NAMALWA (cell line): ENCODE results near the gene CALCOCO2.
A peak's percentile ranks its signal among the peaks of the same experiment; 100 is the strongest.

Source experiments
- DNase-seq: peaks from one replicate; pipeline ENCODE4 v3.0.0-alpha.2; 2015; ENCODE audit warnings: low spot score

Gene CALCOCO2

DNA sequence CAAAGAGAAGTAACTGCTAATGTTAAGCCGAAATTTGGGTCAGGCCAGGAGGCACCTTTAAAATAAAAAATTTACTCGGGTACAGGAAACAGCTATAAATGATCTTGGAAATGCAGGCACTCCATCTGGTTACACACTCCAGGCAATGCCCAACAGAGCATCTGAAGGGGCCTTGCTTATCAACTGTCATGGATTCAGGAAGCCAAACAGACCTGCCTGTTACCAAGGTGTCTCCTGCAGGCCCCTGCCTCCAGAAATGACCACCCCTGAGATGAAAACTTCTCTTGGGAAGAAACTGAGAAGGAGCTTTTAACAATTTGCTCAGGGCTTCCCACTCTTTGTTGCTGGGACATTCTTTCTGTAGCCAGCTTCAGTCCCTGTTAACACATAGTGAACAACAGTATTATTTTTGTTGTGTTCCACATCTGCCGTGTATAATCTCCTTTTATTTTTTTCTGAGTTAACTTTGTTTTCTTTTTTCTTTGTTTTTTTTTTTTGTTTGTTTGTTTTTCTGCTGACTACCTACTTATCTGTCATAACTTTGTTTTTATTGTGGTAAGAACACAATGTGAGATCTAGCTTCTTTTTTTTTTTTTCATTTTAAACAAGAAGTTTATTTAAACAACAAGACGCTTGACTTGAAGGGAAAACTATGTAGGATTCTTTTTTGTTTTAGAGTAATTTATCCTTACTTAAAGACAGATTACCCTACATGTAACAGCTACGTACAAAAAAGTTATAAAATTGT, 43.0 kb downstream of the CALCOCO2 start:
- DNase-seq, result no peak

DNA sequence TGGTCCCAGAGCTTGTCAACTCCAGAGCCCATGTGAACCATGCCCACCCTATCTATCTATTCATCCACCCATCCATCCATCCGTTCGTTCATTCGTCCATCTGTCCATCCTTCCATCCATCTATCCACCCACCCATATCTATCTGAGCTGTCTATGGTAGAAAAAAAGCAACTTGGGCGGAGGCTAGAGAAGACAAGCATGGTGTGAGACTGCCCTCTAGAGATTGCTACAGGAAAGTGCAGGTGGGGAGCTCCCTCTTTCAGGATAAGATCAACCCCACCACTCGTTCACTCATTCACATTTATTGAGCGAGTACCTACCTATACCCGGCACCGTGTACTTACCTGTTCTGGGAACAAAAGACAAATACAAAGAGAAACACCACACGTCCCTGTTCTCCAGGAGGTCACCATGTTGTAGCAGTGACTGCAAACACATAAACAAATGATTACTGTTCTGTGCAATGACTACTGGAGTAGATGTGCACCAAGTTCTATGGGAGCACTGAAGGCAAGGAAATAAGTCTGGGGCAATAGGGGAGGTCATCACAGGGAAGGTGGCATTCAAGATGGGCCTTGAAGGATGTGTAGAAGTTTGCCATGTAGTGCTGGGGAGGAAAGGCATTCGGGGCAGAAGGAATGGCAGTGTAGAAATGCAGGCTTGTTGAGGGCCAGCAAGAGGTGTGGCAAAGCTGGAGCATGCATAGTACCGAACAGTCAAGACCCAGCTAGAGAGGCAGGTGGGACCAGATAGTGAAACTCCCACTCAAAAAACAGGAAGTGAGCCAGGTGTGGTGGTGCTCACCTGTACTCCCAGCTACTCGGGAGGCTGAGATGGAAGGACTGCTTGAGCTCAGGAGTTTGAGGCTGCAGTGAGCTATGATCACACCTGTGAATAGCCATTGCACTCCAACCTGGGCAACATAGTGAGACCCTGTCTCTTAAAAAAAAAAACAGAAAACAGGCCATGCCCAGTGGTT, 48.4 kb downstream of the CALCOCO2 start:
- peak; percentile 83 for DNase-seq

- no peak for DNase-seq
Observed at GRCh38 chr17:48882272-48882671, 51.4 kb downstream of the CALCOCO2 start.

- DNase-seq, result no peak
Observed at GRCh38 chr17:48883171-48883570, 52.3 kb downstream of the CALCOCO2 start.

- DNase-seq, result no peak
Observed at GRCh38 chr17:48890086-48890485, 59.3 kb downstream of the CALCOCO2 start.

- DNase-seq, result no peak
Observed at GRCh38 chr17:48892940-48893645, 62.3 kb downstream of the CALCOCO2 start.

DNA sequence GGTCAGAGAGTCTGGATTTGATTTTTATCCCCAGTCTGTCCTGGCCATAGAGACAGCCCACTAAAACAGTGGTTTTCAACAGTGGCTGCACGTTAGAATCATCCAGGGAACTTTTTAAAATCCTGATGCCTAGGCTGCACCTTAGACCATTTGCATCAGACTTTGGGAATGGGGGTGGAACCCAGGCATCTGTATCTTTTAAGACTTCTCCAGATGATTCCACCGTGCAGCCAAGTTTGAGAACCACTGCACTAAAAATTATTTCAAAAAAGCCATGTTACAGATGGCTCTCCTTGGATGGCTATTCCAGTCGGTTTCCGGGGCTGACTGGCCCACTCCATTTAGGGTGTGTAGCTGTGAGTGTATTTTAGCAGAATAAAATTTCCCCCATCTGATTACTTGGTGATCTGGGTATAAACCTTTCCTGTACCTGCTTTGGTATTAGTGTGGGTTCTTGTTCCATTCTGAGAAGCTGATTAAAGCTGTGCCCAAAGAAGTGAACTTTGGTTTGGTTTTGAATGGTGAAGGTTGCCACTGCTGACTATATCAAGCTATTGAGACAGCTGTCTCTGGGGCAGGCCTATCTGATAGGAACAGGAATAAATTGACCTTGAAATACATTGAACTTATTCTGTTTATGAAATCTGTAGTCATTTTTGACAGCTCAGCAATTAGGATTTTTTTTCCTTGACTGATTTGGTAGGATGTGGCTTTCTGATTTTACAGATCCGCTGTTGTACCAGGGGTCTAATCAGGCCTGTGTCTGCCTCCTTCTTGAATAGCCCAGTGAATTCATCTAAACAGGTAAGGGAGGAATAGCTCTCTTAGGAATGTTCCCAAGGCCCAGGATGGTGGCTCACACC, 63.0 kb downstream of the CALCOCO2 start:
- no peak for DNase-seq

GRCh38 chr17:48894886-48895285, 64.1 kb downstream of the CALCOCO2 start:
- DNase-seq, result no peak

- DNase-seq, result no peak
Observed at GRCh38 chr17:48901241-48901640, 70.4 kb downstream of the CALCOCO2 start.

GRCh38 chr17:48903401-48903800, 72.6 kb downstream of the CALCOCO2 start:
- DNase-seq, result no peak

- no peak for DNase-seq
Observed at GRCh38 chr17:48904428-48904827, 73.6 kb downstream of the CALCOCO2 start.

DNA sequence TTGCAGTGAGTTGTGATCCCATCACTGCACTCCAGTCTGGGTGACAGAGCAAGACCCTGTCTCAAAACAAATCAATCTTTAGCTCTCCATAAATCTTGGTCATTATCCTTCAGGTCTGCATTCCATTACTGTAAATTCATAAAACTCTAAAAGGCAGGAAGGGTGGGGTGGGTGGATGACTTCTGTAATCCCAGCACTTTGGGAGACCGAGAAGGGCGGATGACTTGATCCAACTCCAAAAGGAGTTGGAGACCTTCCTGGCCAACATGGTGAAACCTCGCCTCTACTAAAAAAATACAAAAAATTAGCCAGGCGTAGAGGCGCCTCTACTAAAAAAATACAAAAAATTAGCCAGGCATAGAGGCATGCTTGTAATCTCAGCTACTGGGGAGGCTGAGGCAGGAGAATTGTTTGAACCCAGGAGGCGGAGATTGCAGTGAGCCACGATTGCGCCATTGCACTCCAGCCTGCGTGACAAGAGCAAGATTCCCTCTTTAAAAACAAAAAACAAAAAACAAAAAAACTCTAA, 75.2 kb downstream of the CALCOCO2 start:
- no peak for DNase-seq

- DNase-seq, result no peak
Observed at GRCh38 chr17:48907713-48908046, 76.8 kb downstream of the CALCOCO2 start.

GRCh38 chr17:48908047-48908843, 77.4 kb downstream of the CALCOCO2 start, which contains the start of gene UBE2Z:
UBE2Z (plus strand) TSS chr17:48908407; CDS start chr17:48908504, 97 bp downstream.
- DNase-seq, result peak; percentile 94

- peak; percentile 89 for DNase-seq
Observed at GRCh38 chr17:48908853-48909394, 78.1 kb downstream of the CALCOCO2 start.

DNA sequence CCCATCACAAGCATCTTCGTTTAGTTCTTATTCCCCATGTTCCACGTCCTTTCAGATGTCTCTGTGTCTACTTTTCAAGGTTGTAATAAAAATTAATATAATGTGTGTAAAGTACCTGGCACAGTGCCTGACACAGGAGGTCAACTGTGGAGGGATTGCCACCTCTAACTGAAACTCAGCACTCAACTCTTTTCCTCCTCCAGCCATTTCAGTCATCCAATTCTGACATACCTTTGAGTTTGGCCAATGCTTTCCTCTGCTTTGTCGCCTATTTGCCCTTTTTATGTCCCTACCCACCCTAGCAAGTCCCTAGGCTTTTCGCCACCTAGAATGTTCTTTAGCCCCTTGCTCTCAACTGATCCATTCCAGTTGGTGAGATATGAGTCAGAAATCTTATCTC, 78.9 kb downstream of the CALCOCO2 start:
- no peak for DNase-seq

GRCh38 chr17:48910370-48910769, 79.5 kb downstream of the CALCOCO2 start:
- no peak for DNase-seq

DNA sequence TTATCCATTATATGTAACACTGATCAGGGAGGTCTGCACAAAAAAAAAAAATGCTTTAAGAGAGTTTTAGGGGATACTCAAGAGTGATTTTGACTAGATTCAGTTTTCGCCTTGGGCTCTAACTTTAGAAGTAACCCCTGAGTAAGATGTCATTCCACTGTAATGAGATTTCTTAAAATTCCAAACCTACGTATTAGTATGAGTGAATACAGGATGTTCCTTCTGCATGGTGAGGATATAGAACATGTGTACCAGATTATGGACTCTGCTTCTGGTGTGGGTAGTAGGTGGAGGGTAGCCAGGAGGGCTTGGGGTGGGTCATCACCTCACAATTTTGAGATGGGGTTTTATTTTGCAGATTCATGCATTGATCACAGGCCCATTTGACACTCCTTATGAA, 81.6 kb downstream of the CALCOCO2 start:
- DNase-seq, result no peak
